WTC11 (cell line): ENCODE measurements around the gene AP4M1. TPM values are rescaled to one million over a fixed set of nuclear protein-coding genes. Genes with fewer than 3 reads are reported as not detected.

ENCODE experiments used
- ATAC-seq: fragments of 200-7000 bp; cut with Tn5 transposase; 2 replicates; pipeline ENCODE4 v1.10.0; 2021; ENCODE audit warnings: mild to moderate bottlenecking, moderate library complexity
- CTCF ChIA-PET: fragments of 300-600 bp; sonication (Branson Sonifier 250); formaldehyde crosslinking; loops from one replicate; lab custom pipeline; 2021; ENCODE audit warnings: antibody characterized with exemption; lab: Charles Lee
- POLR2A ChIA-PET: fragments of 350-600 bp; sonication (Branson Sonifier 250); formaldehyde crosslinking; loops from one replicate; lab custom pipeline; 2021; ENCODE audit warnings: antibody characterized with exemption; lab: Charles Lee
- DNase-seq: peaks from one replicate; pipeline ENCODE4 v3.0.0; 2021; ENCODE audit warnings: low spot score
- H3K27ac Mint-ChIP-seq: 2 replicates; pipeline ENCODE4 v1.8.0; 2021; ENCODE audit warnings: mixed read lengths
- H3K27me3 Mint-ChIP-seq: 2 replicates; pipeline ENCODE4 v1.8.0; 2021; ENCODE audit warnings: low read depth, mild to moderate bottlenecking, moderate library complexity, mixed read lengths
- H3K36me3 Mint-ChIP-seq: 2 replicates; pipeline ENCODE4 v1.8.0; 2021; ENCODE audit warnings: mixed read lengths
- H3K4me1 Mint-ChIP-seq: 2 replicates; pipeline ENCODE4 v1.8.0; 2022; ENCODE audit warnings: mixed read lengths
- H3K4me3 Mint-ChIP-seq: 2 replicates; pipeline ENCODE4 v1.8.0; 2021; ENCODE audit warnings: mild to moderate bottlenecking, moderate library complexity, mixed read lengths
- H3K9me3 Mint-ChIP-seq: 2 replicates; pipeline ENCODE4 v1.8.0; 2021; ENCODE audit warnings: mixed read lengths
- CREM ChIP-seq: sonication (generic); formaldehyde crosslinking; IDR thresholded peaks from 2 replicates; pipeline ENCODE4 v1.8.1; 2022; ENCODE audit warnings: mild to moderate bottlenecking, missing genetic modification reagents, moderate library complexity
- ETV6 ChIP-seq: sonication (generic); formaldehyde crosslinking; IDR thresholded peaks from 2 replicates; pipeline ENCODE4 v1.8.1; 2022; ENCODE audit warnings: mild to moderate bottlenecking, missing genetic modification reagents
- FOXK1 ChIP-seq: sonication (generic); formaldehyde crosslinking; IDR thresholded peaks from 2 replicates; pipeline ENCODE4 v1.8.0; 2022; ENCODE audit warnings: mild to moderate bottlenecking, moderate library complexity, missing genetic modification reagents
- MXD4 ChIP-seq: fragments of 250-450 bp; sonication (Bioruptor Pico); IDR thresholded peaks from 2 replicates; pipeline ENCODE4 v1.8.0; 2021; ENCODE audit warnings: mild to moderate bottlenecking, moderate library complexity, borderline replicate concordance
- MYBL2 ChIP-seq: sonication (generic); formaldehyde crosslinking; IDR thresholded peaks from 2 replicates; pipeline ENCODE4 v1.8.1; 2023; ENCODE audit warnings: mild to moderate bottlenecking, moderate library complexity, missing genetic modification reagents
- NFYB ChIP-seq: sonication (generic); formaldehyde crosslinking; conservative IDR thresholded peaks from 2 replicates; pipeline ENCODE4 v1.8.0; 2022; ENCODE audit warnings: low read depth, missing genetic modification reagents
- SMAD3 ChIP-seq: sonication (generic); formaldehyde crosslinking; IDR thresholded peaks from 2 replicates; pipeline ENCODE4 v1.8.0; 2022; ENCODE audit warnings: missing genetic modification reagents, mild to moderate bottlenecking, borderline replicate concordance
- SP1 ChIP-seq: sonication (generic); formaldehyde crosslinking; conservative IDR thresholded peaks from 2 replicates; pipeline ENCODE4 v1.8.1; 2022; ENCODE audit warnings: missing genetic modification reagents
- TEAD1 ChIP-seq: sonication (generic); formaldehyde crosslinking; IDR thresholded peaks from 2 replicates; pipeline ENCODE4 v1.8.0; 2022; ENCODE audit warnings: mild to moderate bottlenecking, missing genetic modification reagents
- USF1 ChIP-seq: sonication (generic); formaldehyde crosslinking; IDR thresholded peaks from 2 replicates; pipeline ENCODE4 v1.8.0; 2022; ENCODE audit warnings: mild to moderate bottlenecking, missing genetic modification reagents
- ZNF281 ChIP-seq: sonication (generic); formaldehyde crosslinking; IDR thresholded peaks from 2 replicates; pipeline ENCODE4 v1.8.0; 2023; ENCODE audit warnings: mild to moderate bottlenecking, missing genetic modification reagents
- total RNA-seq: library from RNA; stranded (reverse); gene quantifications from 3 replicates; pipeline ENCODE4 v1.2.3, GENCODE V29; 2021
- TF ChIP-seq, protein P1 (sequence below): sonication (generic); formaldehyde crosslinking; IDR thresholded peaks from 2 replicates; pipeline ENCODE4 v1.8.0; 2023; ENCODE audit warnings: missing genetic modification reagents
- TF ChIP-seq, protein P2 (sequence below): fragments of 250-450 bp; sonication (Bioruptor Pico); IDR thresholded peaks from 2 replicates; pipeline ENCODE4 v1.9.0; 2021; ENCODE audit warnings: moderate library complexity, mild to moderate bottlenecking, inconsistent platforms, borderline replicate concordance
- TF ChIP-seq, protein P3 (sequence below): sonication (generic); formaldehyde crosslinking; IDR thresholded peaks from 2 replicates; pipeline ENCODE4 v1.8.1; 2022; ENCODE audit warnings: low read depth, missing genetic modification reagents, borderline replicate concordance

The AP4M1 gene
- total RNA-seq, 1 experiment from 2014 or later: 18.0 TPM

DNA sequence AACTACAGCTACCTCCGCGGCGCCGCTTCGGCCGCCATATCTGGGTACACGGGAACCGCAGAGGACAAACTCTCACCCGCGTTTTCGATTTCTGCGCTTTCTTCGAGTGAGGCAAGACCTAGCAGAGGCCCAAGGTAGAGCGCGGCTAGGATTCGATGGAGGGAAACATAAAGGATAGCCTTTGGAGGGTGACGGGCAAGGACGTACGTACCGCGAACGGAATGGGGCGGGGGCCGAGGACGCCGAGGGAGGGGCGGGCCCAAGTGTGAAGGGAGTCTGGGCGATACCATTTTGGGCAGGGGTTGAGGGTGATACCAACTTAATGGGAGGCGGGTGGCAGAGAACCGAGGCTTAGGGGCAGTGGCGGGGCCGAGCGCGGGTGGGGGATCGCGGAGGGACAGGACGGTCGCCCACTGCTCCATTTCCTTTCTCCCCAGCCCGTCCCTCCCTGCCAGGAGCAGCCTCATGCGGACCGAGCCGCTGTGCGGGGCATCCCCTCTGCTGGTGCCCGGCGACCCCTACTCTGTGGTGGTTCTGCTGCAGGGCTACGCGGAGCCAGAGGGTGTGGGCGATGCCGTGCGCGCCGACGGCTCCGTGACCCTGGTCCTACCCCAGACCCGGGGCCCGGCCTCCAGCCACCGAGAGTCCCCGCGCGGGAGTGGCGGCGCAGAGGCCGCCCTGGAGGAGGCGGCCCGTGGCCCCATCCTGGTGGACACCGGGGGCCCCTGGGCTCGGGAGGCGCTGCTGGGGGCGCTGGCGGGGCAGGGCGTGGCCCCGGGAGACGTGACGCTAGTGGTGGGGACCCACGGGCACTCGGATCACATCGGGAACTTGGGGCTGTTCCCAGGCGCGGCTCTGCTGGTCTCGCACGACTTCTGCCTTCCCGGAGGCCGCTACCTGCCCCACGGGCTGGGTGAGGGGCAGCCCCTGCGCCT is 25.8 kb downstream of the AP4M1 start, which contains the start of gene MBLAC1 (continued):
- TF ChIP-seq CREM (CRISPR knock-in tag) (peak; percentile 61; the same call in 1 of the 2 replicates), MYBL2 (CRISPR knock-in tag) (no peak), USF1 (no peak), ETV6 (CRISPR knock-in tag) (peak; percentile 60; the same call in 1 of the 2 replicates), NFYB (CRISPR knock-in tag) (0 out of 2 replicates have a peak, but pooled peaks have one; percentile 12), SP1 (peak; percentile 72), TEAD1 (CRISPR knock-in tag) (peak; percentile 69), SMAD3 (CRISPR knock-in tag) (0 out of 2 replicates have a peak, but pooled peaks have one; percentile 32)
- TF ChIP-seq, protein P1, sequence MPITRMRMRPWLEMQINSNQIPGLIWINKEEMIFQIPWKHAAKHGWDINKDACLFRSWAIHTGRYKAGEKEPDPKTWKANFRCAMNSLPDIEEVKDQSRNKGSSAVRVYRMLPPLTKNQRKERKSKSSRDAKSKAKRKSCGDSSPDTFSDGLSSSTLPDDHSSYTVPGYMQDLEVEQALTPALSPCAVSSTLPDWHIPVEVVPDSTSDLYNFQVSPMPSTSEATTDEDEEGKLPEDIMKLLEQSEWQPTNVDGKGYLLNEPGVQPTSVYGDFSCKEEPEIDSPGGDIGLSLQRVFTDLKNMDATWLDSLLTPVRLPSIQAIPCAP (CRISPR knock-in tag): 0 out of 2 replicates have a peak, but pooled peaks have one; percentile 2
- TF ChIP-seq, protein P2, sequence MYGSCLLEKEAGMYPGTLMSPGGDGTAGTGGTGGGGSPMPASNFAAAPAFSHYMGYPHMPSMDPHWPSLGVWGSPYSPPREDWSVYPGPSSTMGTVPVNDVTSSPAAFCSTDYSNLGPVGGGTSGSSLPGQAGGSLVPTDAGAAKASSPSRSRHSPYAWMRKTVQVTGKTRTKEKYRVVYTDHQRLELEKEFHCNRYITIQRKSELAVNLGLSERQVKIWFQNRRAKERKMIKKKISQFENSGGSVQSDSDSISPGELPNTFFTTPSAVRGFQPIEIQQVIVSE (CRISPR knock-in tag): no peak
- TF ChIP-seq, protein P3, sequence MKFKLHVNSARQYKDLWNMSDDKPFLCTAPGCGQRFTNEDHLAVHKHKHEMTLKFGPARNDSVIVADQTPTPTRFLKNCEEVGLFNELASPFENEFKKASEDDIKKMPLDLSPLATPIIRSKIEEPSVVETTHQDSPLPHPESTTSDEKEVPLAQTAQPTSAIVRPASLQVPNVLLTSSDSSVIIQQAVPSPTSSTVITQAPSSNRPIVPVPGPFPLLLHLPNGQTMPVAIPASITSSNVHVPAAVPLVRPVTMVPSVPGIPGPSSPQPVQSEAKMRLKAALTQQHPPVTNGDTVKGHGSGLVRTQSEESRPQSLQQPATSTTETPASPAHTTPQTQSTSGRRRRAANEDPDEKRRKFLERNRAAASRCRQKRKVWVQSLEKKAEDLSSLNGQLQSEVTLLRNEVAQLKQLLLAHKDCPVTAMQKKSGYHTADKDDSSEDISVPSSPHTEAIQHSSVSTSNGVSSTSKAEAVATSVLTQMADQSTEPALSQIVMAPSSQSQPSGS (CRISPR knock-in tag): no peak
- TF ChIP-seq, all 79 proteins: peak for 17

- Mint-ChIP-seq H3K4me3 (peak overlapping the region; percentile 77), H3K9me3 (no peaks in the 10 kb centered on the region), H3K27ac (no peak overlapping the region), H3K36me3 (no peaks in the 10 kb centered on the region), H3K27me3 (peaks cover 15% of the 10 kb centered on the region), H3K4me1 (peaks cover 14% of the 10 kb centered on the region)
- peak; percentile 27 for ATAC-seq
- ChIA-PET CTCF (interaction anchor here (0.6 to 1.0 kb wide), 4 partner anchors 19 to 40 kb away, joined by 3 read pairs; partner anchors contain the start of genes GAL3ST4 and LAMTOR4), POLR2A (interaction anchor here (1.0 kb wide), 1 partner anchor 27 kb away, joined by 9 read pairs; the partner anchor contains the start of genes AP4M1 and MCM7)
- DNase-seq: peak; percentile 43
- 0 out of 2 replicates have a peak, but pooled peaks have one; percentile 13 for TF ChIP-seq USF1
- no peak for TF ChIP-seq MXD4 (CRISPR knock-in tag)
- TF ChIP-seq ZNF281 (CRISPR knock-in tag): no peak
- TF ChIP-seq FOXK1: 0 out of 2 replicates have a peak, but pooled peaks have one; percentile 3
Observed at GRCh38 chr7:100127866-100128636, 26.6 kb downstream of the AP4M1 start.
